ENCODE results near the gene HDDC2.

HDDC2 gene

DNA sequence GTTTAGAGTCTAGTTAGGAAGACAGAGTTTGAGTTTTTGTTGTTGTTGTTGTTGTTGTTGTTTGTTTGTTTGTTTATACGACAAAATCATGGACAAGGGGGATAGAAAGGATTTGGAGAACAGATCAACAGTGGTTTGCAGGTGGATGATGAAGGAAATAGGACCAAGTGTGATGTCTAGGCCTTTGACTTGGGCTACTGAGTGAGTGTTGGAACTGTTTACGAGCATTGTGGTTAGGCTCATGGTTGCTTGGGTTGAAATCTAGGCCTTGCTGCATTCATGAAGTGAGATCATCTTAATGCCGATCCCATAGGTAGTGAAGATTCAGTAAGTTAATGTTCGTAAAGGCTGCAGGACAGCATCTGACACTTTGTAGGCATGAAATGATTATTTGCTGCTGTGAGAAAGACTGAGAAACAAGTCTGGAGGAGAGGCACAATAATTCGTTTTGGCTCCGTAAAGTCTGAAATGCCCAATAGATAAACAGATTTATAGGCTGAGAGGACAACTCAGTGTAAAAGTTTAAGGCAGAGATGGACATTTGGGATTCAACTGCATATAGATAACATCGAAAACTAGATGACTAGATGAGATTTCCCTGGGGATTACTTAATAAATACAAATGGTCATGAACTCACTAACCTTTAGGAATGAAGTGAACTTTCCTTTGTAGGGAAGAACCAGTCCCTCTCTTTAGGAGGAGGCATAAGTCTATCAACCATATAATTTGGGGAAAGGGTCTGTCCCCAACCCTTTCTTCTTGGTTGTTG is 70.0 kb downstream of the HDDC2 start:
- DNase-seq, result no peak

DNA sequence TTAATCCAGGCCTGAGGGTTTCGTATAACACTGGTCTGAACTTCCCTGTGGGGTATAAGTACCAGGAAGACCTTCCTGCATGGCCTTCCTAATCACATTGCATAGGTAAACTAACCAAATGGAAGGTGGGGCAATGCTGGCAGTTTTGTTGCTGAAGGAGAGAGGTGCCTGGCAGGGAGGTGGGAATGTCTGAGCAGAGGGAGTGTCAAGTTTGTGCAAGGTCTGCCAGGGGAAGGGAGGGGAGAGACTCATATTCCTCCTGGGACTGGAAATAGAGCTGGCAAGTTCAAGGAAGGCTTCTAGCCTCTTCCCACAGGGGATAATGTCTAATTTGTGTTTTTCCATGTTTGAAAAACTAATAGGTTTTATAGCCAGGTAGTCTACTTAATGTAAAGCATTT is 70.6 kb downstream of the HDDC2 start:
- no peak for DNase-seq

DNA sequence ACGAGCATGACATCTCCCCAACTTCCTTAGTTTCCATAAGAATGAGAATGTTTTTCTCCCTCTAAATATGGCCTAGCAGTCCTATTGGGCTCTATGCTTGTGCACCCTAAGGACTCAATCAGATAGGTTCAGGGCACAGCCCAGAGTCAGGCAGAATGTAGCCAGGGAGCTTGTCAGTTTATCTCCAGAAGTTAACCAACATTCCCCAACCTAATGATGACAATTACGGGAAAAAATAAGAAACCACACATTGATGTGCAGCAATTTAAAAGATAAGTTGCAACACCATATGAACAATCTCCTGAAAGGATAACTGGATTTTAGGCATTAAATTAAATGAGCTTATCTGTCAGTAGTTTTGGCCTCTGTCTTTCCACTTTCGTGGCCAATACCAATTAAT is 71.1 kb downstream of the HDDC2 start:
- no peak for DNase-seq

DNA sequence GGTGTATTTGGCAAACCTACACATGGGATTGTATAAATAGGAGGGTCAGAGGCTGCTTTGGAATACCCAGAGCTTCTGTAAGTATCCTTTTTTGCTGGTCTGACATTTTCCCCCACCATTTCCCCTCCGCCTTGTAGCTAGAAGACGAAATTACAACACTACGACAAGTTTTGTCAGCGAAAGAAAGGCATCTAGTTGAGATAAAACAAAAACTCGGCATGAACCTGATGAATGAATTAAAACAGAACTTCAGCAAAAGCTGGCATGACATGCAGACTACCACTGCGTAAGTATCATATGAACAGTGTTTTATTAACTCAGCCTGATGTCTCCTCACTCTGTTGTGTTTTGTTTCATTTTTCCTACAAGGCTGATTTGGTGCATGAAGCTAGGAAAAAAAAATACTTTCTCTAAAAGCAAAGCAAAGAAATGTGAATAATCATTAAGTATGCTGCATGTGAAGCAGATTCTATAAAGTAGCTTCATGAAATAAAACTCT is 72.7 kb downstream of the HDDC2 start:
- DNase-seq, result no peak

DNA sequence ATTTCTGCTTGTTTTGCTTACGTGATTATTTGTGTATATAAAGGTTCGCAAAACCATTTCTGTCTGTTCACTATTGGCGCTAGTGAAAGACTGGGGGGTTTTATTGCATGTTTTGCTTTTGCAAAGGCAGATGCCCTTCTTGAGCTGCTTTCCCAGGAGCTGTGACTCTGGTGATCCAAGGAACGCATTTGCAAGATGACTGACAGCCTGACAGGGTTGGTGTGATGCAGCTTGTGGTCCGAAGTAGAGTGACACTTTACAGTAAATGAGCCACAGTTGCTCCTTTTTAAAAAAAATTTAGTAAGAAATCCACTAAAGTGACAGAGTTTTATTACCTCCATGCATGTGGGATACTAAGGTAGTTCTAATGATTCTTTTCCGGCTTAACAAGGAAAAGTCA is 74.5 kb downstream of the HDDC2 start:
- DNase-seq, result no peak

Measured in CD4-positive, alpha-beta T cell treated with Interleukin-4 for 4 hours (primary cell).